Gastrocnemius medialis (tissue), 4 donors: ENCODE measurements around the gene TBL3. TPM values are rescaled to one million over a fixed set of nuclear protein-coding genes. Genes with fewer than 3 reads are reported as not detected.
A peak's percentile ranks its signal among the peaks of the same experiment; 100 is the strongest.

Experiments
- ATAC-seq, 2 donors: fragments of 150-250 bp; one replicate each; pipeline ENCODE4 v1.9.1; 2016
- DNase-seq, 2 donors: peaks; one replicate each; pipeline ENCODE4 v3.0.0-alpha.2; 2019
- H3K27ac ChIP-seq, 4 donors: fragments of 200-600 bp; sonication (generic); 1 replicate in 1 of 4; 2 replicates in 3 of 4; pipeline ENCODE4 v1.5.1; 2016 to 2018; ENCODE audit warnings: mild to moderate bottlenecking in 2 of 4, moderate library complexity in 1 of 4
- H3K27me3 ChIP-seq, 3 donors: fragments of 200-600 bp; sonication (generic) in 2 of 3; 1 replicate in 1 of 3; 2 replicates in 2 of 3; pipeline versions ENCODE4 v1.5.1 to v1.6.0; 2016 to 2019; ENCODE audit warnings: mild to moderate bottlenecking in 1 of 3, moderate library complexity in 1 of 3
- H3K36me3 ChIP-seq, 2 donors: fragments of 200-600 bp; sonication (generic) in 1 of 2; one replicate each; pipeline ENCODE4 v1.5.1; 2017 to 2018
- H3K4me1 ChIP-seq, 2 donors: fragments of 200-600 bp; sonication (generic) in 1 of 2; one replicate each; pipeline ENCODE4 v1.5.1; 2016 to 2017; ENCODE audit warnings: mild to moderate bottlenecking in 2 of 2
- H3K4me3 ChIP-seq, 4 donors: fragments of 200-600 bp; sonication (generic) in 3 of 4; 1 replicate in 1 of 4; 2 replicates in 3 of 4; pipeline ENCODE4 v1.5.1; 2016 to 2019; ENCODE audit warnings: mild to moderate bottlenecking in 2 of 4
- H3K9me3 ChIP-seq, 3 donors: fragments of 200-600 bp; sonication (generic) in 2 of 3; 1 replicate in 1 of 3; 2 replicates in 2 of 3; pipeline ENCODE4 v1.5.1; 2016 to 2019
- POLR2A ChIP-seq, 2 donors: fragments of 450-650 bp; IDR thresholded peaks; one replicate each; pipeline ENCODE4 v1.6.1; 2017; ENCODE audit warnings: antibody characterized with exemption in 2 of 2, mild to moderate bottlenecking in 2 of 2, moderate library complexity in 2 of 2
- in situ Hi-C, 4 donors: fragments of 200-750 bp; cut with MboI; loops; one replicate each; pipeline versions ENCODE4 v1.15.0 to v1.8.0; 2017; ENCODE audit warnings: low sequenced_read_pairs in 4 of 4
- intact Hi-C: fragments of 100-400 bp; cut with DNase I; formaldehyde crosslinking; loops from one replicate; pipeline ENCODE4 v1.15.1; 2023; ENCODE audit warnings: low total_unique reads
- total RNA-seq, 4 donors: library from RNA; depleted of rRNA; stranded (reverse); fragments of >200 nt; gene quantifications; one replicate each; pipeline versions ENCODE4 v1.1.0 to v1.2.3, GENCODE V29; 2016
- TF ChIP-seq, protein P1 (sequence below), 5 experiments: fragments of 450-650 bp in 3 of 5; fragments of 200-600 bp in 2 of 5; sonication (generic) in 2 of 5; IDR thresholded peaks in 4 of 5; conservative IDR thresholded peaks in 1 of 5; 1 replicate in 4 of 5; 2 replicates in 1 of 5; pipeline ENCODE4 v1.5.1; 2016 to 2019; ENCODE audit warnings: antibody characterized with exemption in 5 of 5, mild to moderate bottlenecking in 3 of 5, moderate library complexity in 3 of 5

TBL3 gene
- total RNA-seq, 4 donors from 2014 or later, result 48.2 to 79.5 (median 71.4) TPM

- peaks cover 0 to 10% of the 10 kb centered on the region in 2 donors for H3K4me1 ChIP-seq
- intact Hi-C loops (no loop called here), in situ Hi-C loops (loop anchor here in 1 of 4 donors (10.0 kb wide), 1 partner anchor 125 kb away; the partner anchor contains the start of gene RAB26)
- no peaks in the 10 kb centered on the region for H3K9me3 ChIP-seq
- H3K27me3 ChIP-seq, result peaks cover 27 to 33% (median 31%) of the 10 kb centered on the region in 3 donors
- TF ChIP-seq POLR2A (IDR thresholded peaks at IDR 0.05), result no peak
- H3K27ac ChIP-seq, result no peak within 1 kb of the TSS
- H3K4me3 ChIP-seq, result no peak within 1 kb of the TSS
- no peak for ATAC-seq
- no peaks in the 10 kb centered on the region for H3K36me3 ChIP-seq
- DNase-seq, result no peak
Measured at GRCh38 chr16:2019518-2019920, 47.7 kb downstream of the TBL3 start, which contains the start of gene NPW. Gene NPW, plus strand, starts transcription at chr16:2019785.

DNA sequence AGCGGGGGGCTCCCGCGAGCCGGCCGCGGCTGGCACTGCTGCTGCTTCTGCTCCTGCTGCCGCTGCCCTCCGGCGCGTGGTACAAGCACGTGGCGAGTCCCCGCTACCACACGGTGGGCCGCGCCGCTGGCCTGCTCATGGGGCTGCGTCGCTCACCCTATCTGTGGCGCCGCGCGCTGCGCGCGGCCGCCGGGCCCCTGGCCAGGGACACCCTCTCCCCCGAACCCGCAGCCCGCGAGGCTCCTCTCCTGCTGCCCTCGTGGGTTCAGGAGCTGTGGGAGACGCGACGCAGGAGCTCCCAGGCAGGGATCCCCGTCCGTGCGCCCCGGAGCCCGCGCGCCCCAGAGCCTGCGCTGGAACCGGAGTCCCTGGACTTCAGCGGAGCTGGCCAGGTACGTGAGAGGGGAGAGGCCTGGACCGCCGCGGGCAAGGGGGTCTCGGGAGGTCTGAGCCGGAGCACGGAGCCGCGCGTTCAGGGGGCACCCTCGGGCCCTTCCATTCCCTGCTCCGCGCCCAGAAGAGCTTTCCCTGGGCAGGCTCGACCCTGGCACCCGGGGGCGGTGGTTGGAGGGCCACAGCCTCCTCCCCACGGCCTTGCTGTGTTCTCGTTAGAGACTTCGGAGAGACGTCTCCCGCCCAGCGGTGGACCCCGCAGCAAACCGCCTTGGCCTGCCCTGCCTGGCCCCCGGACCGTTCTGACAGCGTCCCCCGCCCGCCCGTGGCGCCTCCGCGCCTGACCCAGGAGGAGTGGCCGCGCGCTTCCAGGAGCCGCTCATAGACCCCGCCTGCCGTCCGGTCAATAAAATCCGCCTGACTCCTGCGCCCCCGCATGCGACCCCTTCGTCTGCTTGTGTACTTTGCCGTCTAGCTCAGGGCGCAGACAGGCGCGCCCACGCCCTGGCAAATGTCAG is 48.3 kb downstream of the TBL3 start:
- H3K27ac ChIP-seq, result no peak overlapping the region
- no peaks in the 10 kb centered on the region for H3K36me3 ChIP-seq
- TF ChIP-seq, protein P1, sequence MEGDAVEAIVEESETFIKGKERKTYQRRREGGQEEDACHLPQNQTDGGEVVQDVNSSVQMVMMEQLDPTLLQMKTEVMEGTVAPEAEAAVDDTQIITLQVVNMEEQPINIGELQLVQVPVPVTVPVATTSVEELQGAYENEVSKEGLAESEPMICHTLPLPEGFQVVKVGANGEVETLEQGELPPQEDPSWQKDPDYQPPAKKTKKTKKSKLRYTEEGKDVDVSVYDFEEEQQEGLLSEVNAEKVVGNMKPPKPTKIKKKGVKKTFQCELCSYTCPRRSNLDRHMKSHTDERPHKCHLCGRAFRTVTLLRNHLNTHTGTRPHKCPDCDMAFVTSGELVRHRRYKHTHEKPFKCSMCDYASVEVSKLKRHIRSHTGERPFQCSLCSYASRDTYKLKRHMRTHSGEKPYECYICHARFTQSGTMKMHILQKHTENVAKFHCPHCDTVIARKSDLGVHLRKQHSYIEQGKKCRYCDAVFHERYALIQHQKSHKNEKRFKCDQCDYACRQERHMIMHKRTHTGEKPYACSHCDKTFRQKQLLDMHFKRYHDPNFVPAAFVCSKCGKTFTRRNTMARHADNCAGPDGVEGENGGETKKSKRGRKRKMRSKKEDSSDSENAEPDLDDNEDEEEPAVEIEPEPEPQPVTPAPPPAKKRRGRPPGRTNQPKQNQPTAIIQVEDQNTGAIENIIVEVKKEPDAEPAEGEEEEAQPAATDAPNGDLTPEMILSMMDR (IDR thresholded peaks at IDR 0.05 in 4 of 5, conservative IDR thresholded peaks at IDR 0.05 in 1 of 5), result no peak
- TF ChIP-seq POLR2A (IDR thresholded peaks at IDR 0.05), result no peak
- H3K9me3 ChIP-seq, result no peaks in the 10 kb centered on the region
- in situ Hi-C loops (loop anchor here in 2 of 4 donors (5.0 to 10.0 kb wide), 2 partner anchors 122 to 125 kb away; partner anchors contain the start of gene RAB26 (in 1 of the 2)), intact Hi-C loops (no loop called here)
- no peak for ATAC-seq
- peaks cover 0 to 10% of the 10 kb centered on the region in 2 donors for H3K4me1 ChIP-seq
- DNase-seq, result no peak
- peaks cover 27 to 33% (median 31%) of the 10 kb centered on the region in 3 donors for H3K27me3 ChIP-seq
- H3K4me3 ChIP-seq, result no peak overlapping the region

DNA sequence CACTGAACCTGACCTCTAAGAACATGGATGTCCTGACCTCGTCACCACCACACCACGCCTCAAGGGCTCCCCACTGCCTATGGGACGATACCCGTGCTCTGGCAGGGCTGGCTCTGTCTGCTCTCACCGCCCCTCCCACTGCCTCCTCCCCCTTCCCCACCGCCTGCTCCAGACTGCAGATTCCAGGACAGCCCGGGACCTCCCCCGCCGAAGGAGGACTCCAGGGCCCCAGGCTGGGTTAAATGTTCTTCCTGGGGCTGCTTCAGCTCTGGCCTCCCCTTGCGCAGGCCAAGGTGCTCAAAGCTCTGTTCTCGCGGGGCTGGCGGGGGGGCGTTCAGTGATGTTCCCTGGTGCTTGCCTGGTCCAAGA is 50.9 kb downstream of the TBL3 start:
- TF ChIP-seq POLR2A (IDR thresholded peaks at IDR 0.05), result no peak
- intact Hi-C loops, result loop anchor here (1.0 to 2.0 kb wide), 5 partner anchors 25 to 228 kb away; partner anchors contain the start of genes ECI1, NTHL1 and TSC2
- peaks cover 27 to 33% (median 31%) of the 10 kb centered on the region in 3 donors for H3K27me3 ChIP-seq
- H3K27ac ChIP-seq, result no peak overlapping the region
- H3K9me3 ChIP-seq, result no peaks in the 10 kb centered on the region
- H3K4me3 ChIP-seq, result peak overlapping the region; percentile 27 to 49 (median 41)
- H3K4me1 ChIP-seq, result peaks cover 0 to 15% of the 10 kb centered on the region in 2 donors
- H3K36me3 ChIP-seq, result no peaks in the 10 kb centered on the region
- no peak for DNase-seq
- in situ Hi-C loops, result loop anchor here in 1 of 4 donors (5.0 kb wide), 1 partner anchor 120 kb away; no protein-coding TSS in a partner anchor
- no peak for ATAC-seq

DNA sequence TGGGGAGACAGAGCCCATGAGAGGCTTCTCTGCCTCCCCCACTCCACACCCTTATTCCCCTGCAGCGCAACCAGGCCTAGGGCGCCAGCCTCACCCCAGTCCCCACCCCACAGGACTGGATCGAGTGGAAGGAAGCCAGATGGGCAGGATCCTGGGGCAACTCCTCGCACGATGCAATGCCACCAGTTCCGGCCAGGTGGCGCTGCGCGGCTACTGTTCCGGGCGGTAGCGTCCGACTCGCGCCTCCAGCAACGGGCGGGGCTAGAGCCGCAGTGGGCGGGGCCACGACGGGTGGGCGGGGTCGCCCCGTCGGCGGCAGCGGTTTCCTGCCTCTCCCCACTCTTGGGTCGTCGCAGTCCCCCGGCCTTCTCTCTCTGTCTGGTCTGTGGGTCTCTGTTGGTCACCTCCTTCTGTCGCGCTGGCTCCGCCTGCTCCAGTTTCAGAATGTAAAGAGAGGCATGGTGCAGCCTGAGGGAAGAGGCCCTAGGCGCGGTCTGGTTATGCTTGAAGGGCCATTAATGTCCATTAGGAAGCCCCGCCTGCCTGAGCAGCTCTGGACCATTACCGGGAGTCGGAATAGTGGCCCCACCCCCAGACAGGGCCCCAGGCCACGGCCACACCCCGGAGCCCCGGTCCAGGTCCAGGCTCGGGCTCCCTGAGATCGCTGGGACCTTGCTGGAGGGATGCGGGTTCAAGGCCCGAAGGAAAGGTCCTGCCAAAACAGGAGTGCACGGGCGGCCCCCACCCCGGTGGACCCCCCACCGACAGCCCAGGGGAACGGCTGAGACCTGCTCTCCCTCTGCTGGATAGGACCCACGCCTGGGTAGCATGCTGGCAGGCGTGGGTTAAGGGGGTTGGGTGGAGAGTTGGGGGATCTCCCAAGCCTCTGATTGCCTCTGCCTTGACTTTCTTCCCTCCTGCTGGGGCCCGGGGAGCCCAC is 51.5 kb downstream of the TBL3 start:
- Histone ChIP-seq H3K4me1 (peaks cover 0 to 16% of the 10 kb centered on the region in 2 donors), H3K4me3 (peak overlapping the region; percentile 37 to 63 (median 44)), H3K27ac (peak overlapping the region; percentile 54 to 80 (median 64)), H3K27me3 (peaks cover 27 to 33% (median 31%) of the 10 kb centered on the region in 3 donors), H3K9me3 (no peaks in the 10 kb centered on the region), H3K36me3 (no peaks in the 10 kb centered on the region)
- ATAC-seq (peak; percentile 80 to 83), DNase-seq (peak; percentile 87 to 88)
- in situ Hi-C loops (loop anchor here in 1 of 4 donors (5.0 kb wide), 1 partner anchor 119 kb away; no protein-coding TSS in a partner anchor), intact Hi-C loops (loop anchor here (1.0 to 2.0 kb wide), 5 partner anchors 24 to 227 kb away; partner anchors contain the start of genes ECI1, NTHL1 and TSC2)
- peak in 1 of 2 donors; percentile 48 for TF ChIP-seq POLR2A (IDR thresholded peaks at IDR 0.05)
- TF ChIP-seq, protein P1 (IDR thresholded peaks at IDR 0.05 in 4 of 5, conservative IDR thresholded peaks at IDR 0.05 in 1 of 5), result peak; percentile 95 to 99 (median 98)

DNA sequence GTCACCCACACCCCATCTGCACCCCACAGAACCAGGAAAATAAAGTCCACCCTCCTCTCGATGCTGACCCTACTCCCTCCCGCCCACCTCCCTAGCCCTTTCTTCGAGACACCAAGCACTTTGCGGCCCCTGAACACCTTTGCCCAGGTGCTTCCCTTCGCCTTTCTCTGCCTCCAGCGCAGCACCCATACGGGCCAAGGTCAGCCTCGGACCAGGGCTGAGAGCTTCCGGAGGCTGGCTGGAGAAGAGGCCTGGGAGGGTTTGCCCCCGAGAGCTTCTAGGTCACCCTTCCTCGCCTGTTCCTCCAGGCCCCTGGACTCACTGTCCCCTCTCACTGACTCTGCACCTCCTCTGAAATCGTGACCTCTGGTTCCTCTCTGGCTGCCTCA is 52.2 kb downstream of the TBL3 start:
- in situ Hi-C loops, result loop anchor here in 1 of 4 donors (5.0 kb wide), 1 partner anchor 118 kb away; no protein-coding TSS in a partner anchor
- H3K4me3 ChIP-seq, result peak overlapping the region; percentile 2 to 63 (median 43)
- H3K27me3 ChIP-seq, result peaks cover 27 to 28% (median 27%) of the 10 kb centered on the region in 3 donors
- no peak for ATAC-seq
- no peaks in the 10 kb centered on the region for H3K9me3 ChIP-seq
- intact Hi-C loops, result no loop called here
- peak overlapping the region; percentile 54 to 80 (median 64) for H3K27ac ChIP-seq
- H3K4me1 ChIP-seq, result peaks cover 0 to 16% of the 10 kb centered on the region in 2 donors
- DNase-seq, result no peak
- TF ChIP-seq POLR2A (IDR thresholded peaks at IDR 0.05), result no peak
- TF ChIP-seq, protein P1 (IDR thresholded peaks at IDR 0.05 in 4 of 5, conservative IDR thresholded peaks at IDR 0.05 in 1 of 5), result no peak
- H3K36me3 ChIP-seq, result no peaks in the 10 kb centered on the region
